Measurements from ENCODE around the gene RRN3. TPM values are rescaled to one million over a fixed set of nuclear protein-coding genes. Genes with fewer than 3 reads are reported as not detected.
"Not testable (repeated sequence)": the region's sequence is repeated elsewhere in the genome, so short reads cannot be mapped to it uniquely, and the experiment has no call there.

RRN3 gene
- total RNA-seq, 3 donors from 2014 or later, result 20.2 to 32.0 (median 27.7) TPM

DNA sequence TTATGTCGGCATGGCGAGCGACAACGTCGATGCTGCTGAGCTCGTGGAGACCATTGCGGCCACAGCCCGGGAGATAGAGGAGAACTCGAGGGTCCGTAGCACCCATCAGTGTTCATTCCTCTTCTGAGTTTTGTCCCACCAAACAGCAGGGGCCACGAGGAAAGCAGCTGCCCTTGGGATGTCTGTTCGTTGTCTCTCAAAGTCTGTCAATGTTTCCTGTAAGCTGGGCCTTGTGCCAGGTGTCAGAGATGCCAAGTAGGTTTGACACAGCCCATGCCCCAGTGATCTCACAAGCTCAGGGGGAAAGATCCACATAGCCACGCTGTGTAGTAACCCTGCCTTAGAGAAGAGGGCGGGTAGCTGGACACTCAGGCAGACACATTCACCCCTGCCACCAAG is 60.8 kb downstream of the RRN3 start:
- H3K9me3 ChIP-seq, result no peaks in the 10 kb centered on the region
- intact Hi-C loops (cut with DNase I, micrococcal nuclease), result no loop called here
- H3K4me3 ChIP-seq, result no peak overlapping the region
- peaks cover 23% of the 10 kb centered on the region for H3K36me3 ChIP-seq (ENCODE audit: low read depth)
- TF ChIP-seq, protein P1, sequence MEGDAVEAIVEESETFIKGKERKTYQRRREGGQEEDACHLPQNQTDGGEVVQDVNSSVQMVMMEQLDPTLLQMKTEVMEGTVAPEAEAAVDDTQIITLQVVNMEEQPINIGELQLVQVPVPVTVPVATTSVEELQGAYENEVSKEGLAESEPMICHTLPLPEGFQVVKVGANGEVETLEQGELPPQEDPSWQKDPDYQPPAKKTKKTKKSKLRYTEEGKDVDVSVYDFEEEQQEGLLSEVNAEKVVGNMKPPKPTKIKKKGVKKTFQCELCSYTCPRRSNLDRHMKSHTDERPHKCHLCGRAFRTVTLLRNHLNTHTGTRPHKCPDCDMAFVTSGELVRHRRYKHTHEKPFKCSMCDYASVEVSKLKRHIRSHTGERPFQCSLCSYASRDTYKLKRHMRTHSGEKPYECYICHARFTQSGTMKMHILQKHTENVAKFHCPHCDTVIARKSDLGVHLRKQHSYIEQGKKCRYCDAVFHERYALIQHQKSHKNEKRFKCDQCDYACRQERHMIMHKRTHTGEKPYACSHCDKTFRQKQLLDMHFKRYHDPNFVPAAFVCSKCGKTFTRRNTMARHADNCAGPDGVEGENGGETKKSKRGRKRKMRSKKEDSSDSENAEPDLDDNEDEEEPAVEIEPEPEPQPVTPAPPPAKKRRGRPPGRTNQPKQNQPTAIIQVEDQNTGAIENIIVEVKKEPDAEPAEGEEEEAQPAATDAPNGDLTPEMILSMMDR (IDR thresholded peaks at IDR 0.05), result no peak
- ATAC-seq (no peak), DNase-seq (no peak)
- no peaks in the 10 kb centered on the region for H3K4me1 ChIP-seq (ENCODE audit: low read depth)

DNA sequence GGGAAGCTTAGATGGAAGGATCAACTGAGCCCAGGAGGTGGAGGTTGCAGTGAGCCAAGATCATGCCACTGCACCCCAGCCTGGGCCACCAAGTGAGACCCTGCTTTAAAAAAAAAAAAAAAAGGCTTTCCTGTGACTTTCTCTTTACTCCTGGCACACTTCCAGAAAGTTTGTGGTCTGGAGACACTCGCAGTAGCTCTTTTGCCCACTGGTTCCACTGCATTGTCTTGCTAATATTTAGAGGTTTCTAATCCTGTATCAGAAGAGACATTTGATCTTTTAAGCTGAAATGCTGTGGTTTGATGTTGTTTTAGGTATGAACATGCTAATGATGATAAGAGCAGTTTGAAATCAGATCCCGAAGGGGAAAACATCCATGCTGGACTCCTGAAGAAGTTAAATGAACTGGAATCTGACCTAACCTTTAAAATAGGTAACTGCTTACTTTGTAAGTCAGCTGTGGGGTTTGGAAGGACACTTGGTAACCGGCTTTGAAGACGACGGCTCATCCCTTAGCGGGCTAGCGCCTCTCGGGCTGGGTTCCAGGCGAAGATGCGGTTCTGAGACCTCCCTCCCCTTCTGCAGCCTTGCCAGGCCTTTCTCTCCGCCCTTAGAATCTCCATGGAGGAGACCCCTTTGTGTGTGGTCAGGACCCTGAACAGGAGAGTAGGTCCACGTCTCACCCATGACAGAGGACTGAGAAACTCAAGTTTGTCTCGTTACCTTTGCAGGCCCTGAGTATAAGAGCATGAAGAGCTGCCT is 61.3 kb downstream of the RRN3 start:
- no peaks in the 10 kb centered on the region for H3K4me1 ChIP-seq (ENCODE audit: low read depth)
- no peaks in the 10 kb centered on the region for H3K9me3 ChIP-seq
- peaks cover 23% of the 10 kb centered on the region for H3K36me3 ChIP-seq (ENCODE audit: low read depth)
- DNase-seq, result no peak
- TF ChIP-seq, protein P1 (IDR thresholded peaks at IDR 0.05), result no peak
- no peak for ATAC-seq
- no peak overlapping the region for H3K4me3 ChIP-seq
- intact Hi-C loops (cut with DNase I, micrococcal nuclease), result no loop called here

DNA sequence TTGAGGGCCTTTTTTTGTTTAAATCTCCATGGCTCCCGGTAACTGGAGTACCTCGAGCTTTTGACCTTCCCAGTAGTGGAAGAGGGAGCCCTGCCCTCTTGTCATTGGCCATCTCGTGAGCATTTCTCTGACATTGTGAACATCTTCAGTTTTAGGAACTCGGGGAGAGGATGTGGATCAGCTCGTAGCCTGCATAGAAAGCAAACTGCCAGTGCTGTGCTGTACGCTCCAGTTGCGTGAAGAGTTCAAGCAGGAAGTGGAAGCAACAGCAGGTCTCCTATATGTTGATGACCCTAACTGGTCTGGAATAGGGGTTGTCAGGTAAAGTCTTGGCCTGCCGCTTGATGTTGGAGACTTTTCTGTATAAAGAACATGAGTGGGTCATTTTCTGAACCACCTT is 62.5 kb downstream of the RRN3 start:
- no peak for ATAC-seq
- H3K36me3 ChIP-seq (ENCODE audit: low read depth), result peaks cover 23% of the 10 kb centered on the region
- H3K9me3 ChIP-seq, result no peaks in the 10 kb centered on the region
- no peak for DNase-seq
- H3K4me1 ChIP-seq (ENCODE audit: low read depth), result no peaks in the 10 kb centered on the region
- intact Hi-C loops (cut with DNase I, micrococcal nuclease), result no loop called here
- TF ChIP-seq, protein P1 (IDR thresholded peaks at IDR 0.05), result no peak
- H3K4me3 ChIP-seq, result no peak overlapping the region

DNA sequence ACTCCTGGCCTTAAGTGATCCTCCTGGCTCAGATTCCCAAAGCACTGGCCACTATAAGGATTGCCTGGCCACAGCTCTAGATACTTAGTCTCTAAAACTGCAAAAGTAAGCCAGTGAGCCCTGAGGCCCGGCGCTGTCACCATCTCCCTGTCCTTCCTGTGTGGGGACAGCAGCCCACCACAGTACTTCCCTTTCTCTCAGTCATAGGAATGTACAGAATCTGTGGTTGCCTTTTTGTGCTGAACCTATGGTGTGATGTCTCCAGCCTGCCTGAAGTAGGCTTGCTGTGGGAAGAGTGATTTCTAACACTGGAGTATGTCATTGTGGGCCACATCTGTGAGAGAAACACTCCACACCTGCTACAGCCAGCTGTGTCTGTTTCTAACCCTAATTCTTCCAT is 62.9 kb downstream of the RRN3 start:
- DNase-seq (no peak), ATAC-seq (no peak)
- peaks cover 23% of the 10 kb centered on the region for H3K36me3 ChIP-seq (ENCODE audit: low read depth)
- H3K9me3 ChIP-seq, result no peaks in the 10 kb centered on the region
- H3K4me1 ChIP-seq (ENCODE audit: low read depth), result no peaks in the 10 kb centered on the region
- intact Hi-C loops (cut with DNase I, micrococcal nuclease), result no loop called here
- TF ChIP-seq, protein P1 (IDR thresholded peaks at IDR 0.05), result no peak
- no peak overlapping the region for H3K4me3 ChIP-seq

DNA sequence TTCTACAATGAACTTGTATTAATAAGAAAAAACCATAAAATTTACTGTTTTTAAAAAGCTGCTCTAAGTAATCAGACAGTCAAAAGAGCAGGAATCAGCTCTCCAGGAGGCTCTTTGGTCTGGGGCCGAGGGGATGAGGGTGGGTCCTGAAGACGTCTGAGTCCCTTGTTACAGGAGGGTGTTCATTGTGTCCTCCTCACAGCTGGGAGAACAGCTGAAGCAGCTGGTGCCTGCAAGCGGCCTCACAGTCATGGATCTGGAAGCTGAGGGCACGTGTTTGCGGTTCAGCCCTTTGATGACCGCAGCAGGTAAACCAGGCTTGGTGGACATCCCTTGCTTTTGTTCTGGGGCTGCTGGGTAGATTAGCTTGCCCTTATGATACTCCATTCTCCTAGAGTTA is 64.3 kb downstream of the RRN3 start:
- ATAC-seq, DNase-seq: not testable (repeated sequence)

DNA sequence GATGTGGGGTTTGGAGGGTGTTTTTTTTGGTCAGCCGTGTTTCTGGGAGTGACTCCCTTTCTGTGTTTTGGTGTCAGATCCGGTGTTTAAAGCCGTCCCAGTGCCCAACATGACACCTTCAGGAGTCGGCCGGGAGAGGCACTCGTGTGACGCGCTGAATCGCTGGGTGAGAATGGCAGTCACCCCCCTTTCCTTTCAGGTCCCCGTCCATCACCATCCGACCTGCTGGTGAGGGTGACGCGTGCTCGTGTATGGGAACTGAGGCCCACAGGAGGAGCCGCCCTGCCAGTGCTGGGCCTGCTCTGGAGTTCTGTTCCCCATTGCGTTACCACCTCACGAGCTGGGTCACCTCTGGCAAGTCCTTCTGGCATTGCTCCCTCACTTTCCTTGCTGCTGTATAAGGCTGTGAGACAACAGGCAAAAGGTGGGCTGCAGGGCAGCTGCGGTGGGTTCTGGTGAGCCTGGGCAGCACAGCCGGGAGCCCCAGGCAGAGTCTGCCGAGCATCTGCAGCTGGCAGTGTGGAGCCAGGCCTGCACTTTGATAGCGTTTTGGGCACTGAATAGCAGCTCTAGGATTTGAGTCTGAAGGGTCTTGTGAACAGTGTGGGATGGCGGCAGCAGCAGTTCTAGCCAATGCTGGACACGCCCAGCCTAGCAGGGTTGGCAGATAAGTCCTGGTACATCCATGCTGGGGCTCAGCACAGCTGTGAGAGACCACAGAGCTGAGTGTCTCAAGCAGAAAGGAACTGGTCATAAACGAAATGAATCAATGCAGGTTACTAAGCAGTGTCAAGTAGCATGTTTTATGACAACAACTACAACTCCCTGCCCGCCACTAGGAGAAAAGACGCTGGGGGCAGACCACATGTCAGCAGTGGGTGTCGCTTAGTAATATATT is 65.0 kb downstream of the RRN3 start:
- H3K36me3 ChIP-seq (ENCODE audit: low read depth), result peaks cover 21% of the 10 kb centered on the region
- H3K4me1 ChIP-seq (ENCODE audit: low read depth); H3K9me3 ChIP-seq; intact Hi-C loops (cut with DNase I, micrococcal nuclease); H3K4me3 ChIP-seq; DNase-seq: not testable (repeated sequence)
- ATAC-seq, result peak; percentile 13

More for the DNA sequence above, 64.3 kb downstream of the RRN3 start:
- H3K4me3 ChIP-seq; intact Hi-C loops (cut with DNase I, micrococcal nuclease); H3K4me1 ChIP-seq (ENCODE audit: low read depth); H3K9me3 ChIP-seq: not testable (repeated sequence)
- peaks cover 21% of the 10 kb centered on the region for H3K36me3 ChIP-seq (ENCODE audit: low read depth)

DNA sequence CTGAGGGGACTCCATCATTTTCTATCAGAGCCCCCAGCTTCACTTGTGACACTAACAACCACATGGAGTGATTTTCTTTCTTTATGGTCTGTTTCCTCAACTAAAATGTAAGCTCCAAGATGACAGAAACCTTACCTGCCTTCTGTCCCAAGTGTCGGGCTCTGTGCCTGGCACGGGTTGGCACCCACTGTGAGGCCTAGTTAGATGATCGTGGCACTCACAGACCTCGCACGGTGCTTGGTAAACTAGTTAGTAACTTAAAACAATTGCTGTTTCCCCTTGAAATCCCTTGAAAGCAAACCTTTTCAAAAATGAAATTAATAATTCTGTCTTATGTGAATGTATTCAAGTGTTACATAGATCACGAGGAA is 65.7 kb downstream of the RRN3 start:
- H3K4me3 ChIP-seq; H3K9me3 ChIP-seq; DNase-seq; ATAC-seq; intact Hi-C loops (cut with DNase I, micrococcal nuclease); H3K4me1 ChIP-seq (ENCODE audit: low read depth): not testable (repeated sequence)
- peaks cover 22% of the 10 kb centered on the region for H3K36me3 ChIP-seq (ENCODE audit: low read depth)

DNA sequence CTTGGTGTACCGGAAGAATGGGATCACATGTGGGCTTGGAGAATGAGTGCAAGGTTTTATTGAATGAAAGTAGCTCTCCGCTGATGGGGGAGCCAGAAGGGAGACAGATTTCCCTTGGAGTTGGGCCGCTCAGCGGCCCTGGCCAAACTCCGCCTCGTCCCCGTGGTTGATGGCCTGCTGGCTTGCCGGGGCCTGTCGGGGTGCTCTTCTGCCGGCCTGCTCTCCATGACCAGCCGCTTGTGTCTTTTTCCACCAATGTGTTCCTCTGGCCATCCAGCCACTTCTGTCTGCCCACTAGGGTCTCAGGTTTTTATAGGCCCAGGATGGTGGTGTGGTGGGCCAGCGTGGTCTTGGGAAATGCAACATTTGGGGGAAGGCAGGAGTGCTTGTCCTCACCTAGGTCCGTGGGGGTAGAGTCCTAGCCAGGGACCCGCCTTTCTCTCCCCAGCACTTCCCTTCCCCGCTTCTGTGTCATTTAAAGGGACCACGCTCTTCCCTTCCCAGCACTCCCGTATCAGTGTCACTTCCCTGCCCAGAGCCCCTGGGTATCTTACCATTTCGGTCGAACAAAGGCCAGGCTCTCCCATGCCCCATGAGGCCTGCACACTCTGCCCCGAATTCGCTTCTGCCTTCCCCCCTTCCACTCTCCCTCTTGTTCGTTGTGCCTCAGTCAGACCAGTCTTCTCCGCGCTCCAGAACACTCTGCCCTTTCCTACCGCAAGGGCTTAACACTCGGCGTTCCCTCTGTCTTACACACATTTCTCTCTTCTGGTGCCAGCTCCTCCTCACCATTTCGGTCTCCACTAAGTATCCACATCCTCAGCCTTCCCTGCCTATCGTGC is 66.3 kb downstream of the RRN3 start:
- DNase-seq; intact Hi-C loops (cut with DNase I, micrococcal nuclease); H3K9me3 ChIP-seq; H3K4me1 ChIP-seq (ENCODE audit: low read depth); H3K4me3 ChIP-seq: not testable (repeated sequence)
- ATAC-seq, result peak; percentile 2
- peaks cover 16% of the 10 kb centered on the region for H3K36me3 ChIP-seq (ENCODE audit: low read depth)

DNA sequence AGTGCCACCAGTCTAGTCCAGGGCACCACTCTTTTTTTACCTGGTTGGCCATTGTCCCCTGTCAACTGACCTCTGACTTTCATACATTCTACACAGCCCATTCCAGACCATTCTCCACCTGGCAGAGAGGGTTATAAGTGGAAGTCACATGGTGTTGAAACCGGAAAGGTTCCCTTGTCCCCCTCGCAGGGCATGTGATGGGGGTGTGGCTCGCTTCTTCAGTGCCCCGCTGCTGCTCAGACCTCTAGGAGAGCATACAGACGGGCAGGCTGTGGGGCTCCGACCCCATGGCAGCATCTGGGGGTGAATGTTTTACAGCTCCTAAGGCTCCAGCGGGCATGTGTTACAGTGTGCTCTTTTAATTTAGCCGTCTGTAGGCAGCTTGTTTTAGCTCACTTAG is 67.0 kb downstream of the RRN3 start:
- H3K9me3 ChIP-seq; H3K36me3 ChIP-seq (ENCODE audit: low read depth); DNase-seq; ATAC-seq; H3K4me3 ChIP-seq; intact Hi-C loops (cut with DNase I, micrococcal nuclease); H3K4me1 ChIP-seq (ENCODE audit: low read depth): not testable (repeated sequence)

All from mucosa of descending colon (tissue), 3 donors.